NCI-H2107 treated with DMSO at 0.1 percent for 48 hours (cell line): ENCODE data around the gene TOLLIP.

Source experiments
- DNase-seq: peaks from one replicate; lab custom pipeline; 2025; ENCODE audit not compliant: unreplicated experiment; lab: John Stamatoyannopoulos, UW

Gene TOLLIP

GRCh38 chr11:1317993-1318392, 8.6 kb upstream of the TOLLIP start:
- DNase-seq, result no peak

GRCh38 chr11:1317432-1317831, 8.0 kb upstream of the TOLLIP start:
- no peak for DNase-seq

- no peak for DNase-seq
Observed at GRCh38 chr11:1310772-1311468, 1.5 kb upstream of the TOLLIP start.

- no peak for DNase-seq
Observed at GRCh38 chr11:1310318-1310687, 871 bp upstream of the TOLLIP start.

- no peak for DNase-seq
Observed at GRCh38 chr11:1308743-1309497, 512 bp downstream of the TOLLIP start.

- no peak for DNase-seq
Observed at GRCh38 chr11:1307998-1308742, 1.3 kb downstream of the TOLLIP start.

- no peak for DNase-seq
Observed at GRCh38 chr11:1307163-1307870, 2.1 kb downstream of the TOLLIP start.

GRCh38 chr11:1306186-1307162, 3.0 kb downstream of the TOLLIP start:
- no peak for DNase-seq

GRCh38 chr11:1305501-1306056, 3.9 kb downstream of the TOLLIP start:
- no peak for DNase-seq

GRCh38 chr11:1305063-1305495, 4.4 kb downstream of the TOLLIP start:
- no peak for DNase-seq

GRCh38 chr11:1304380-1304779, 5.1 kb downstream of the TOLLIP start:
- DNase-seq, result no peak

- no peak for DNase-seq
Observed at GRCh38 chr11:1303973-1304372, 5.5 kb downstream of the TOLLIP start.

- no peak for DNase-seq
Observed at GRCh38 chr11:1303126-1303821, 6.2 kb downstream of the TOLLIP start.

GRCh38 chr11:1302461-1303125, 6.8 kb downstream of the TOLLIP start:
- DNase-seq, result no peak

- no peak for DNase-seq
Observed at GRCh38 chr11:1302041-1302460, 7.4 kb downstream of the TOLLIP start.

- DNase-seq, result no peak
Observed at GRCh38 chr11:1301220-1302000, 8.0 kb downstream of the TOLLIP start.

- no peak for DNase-seq
Observed at GRCh38 chr11:1300569-1301187, 8.8 kb downstream of the TOLLIP start.
